Activated T-cell treated with anti-CD3 and anti-CD28 coated beads for 4 hours (primary cell): ENCODE measurements around the gene MGLL.
"Not testable (repeated sequence)": the region's sequence is repeated elsewhere in the genome, so short reads cannot be mapped to it uniquely, and the experiment has no call there.

Experiments used
- DNase-seq: peaks from one replicate; pipeline ENCODE4 v3.0.0-alpha.2; 2020

Gene MGLL

GRCh38 chr3:127684871-127685707 is 137.2 kb downstream of the MGLL start:
- no peak for DNase-seq

- no peak for DNase-seq
Observed at GRCh38 chr3:127682561-127682960, 139.8 kb downstream of the MGLL start.

- DNase-seq, result not testable (repeated sequence)
Observed at GRCh38 chr3:127682175-127682554, 140.2 kb downstream of the MGLL start.

- DNase-seq, result no peak
Observed at GRCh38 chr3:127680798-127681221, 141.5 kb downstream of the MGLL start.

GRCh38 chr3:127680146-127680661 is 142.1 kb downstream of the MGLL start:
- DNase-seq, result no peak

- no peak for DNase-seq
Observed at GRCh38 chr3:127679534-127680145, 142.7 kb downstream of the MGLL start.

GRCh38 chr3:127678611-127679533 is 143.4 kb downstream of the MGLL start:
- DNase-seq, result no peak

GRCh38 chr3:127678315-127678599 is 144.1 kb downstream of the MGLL start:
- no peak for DNase-seq

- DNase-seq, result no peak
Observed at GRCh38 chr3:127677541-127678314, 144.6 kb downstream of the MGLL start.

- no peak for DNase-seq
Observed at GRCh38 chr3:127676921-127677351, 145.4 kb downstream of the MGLL start.

- DNase-seq, result no peak
Observed at GRCh38 chr3:127676456-127676855, 145.9 kb downstream of the MGLL start.

GRCh38 chr3:127675651-127676391 is 146.5 kb downstream of the MGLL start:
- no peak for DNase-seq

- no peak for DNase-seq
Observed at GRCh38 chr3:127674790-127675189, 147.5 kb downstream of the MGLL start.

- no peak for DNase-seq
Observed at GRCh38 chr3:127674101-127674721, 148.1 kb downstream of the MGLL start.

GRCh38 chr3:127673191-127674100 is 148.9 kb downstream of the MGLL start:
- DNase-seq, result peak; percentile 18

GRCh38 chr3:127672429-127673190 is 149.7 kb downstream of the MGLL start, which contains the start of gene ABTB1:
ABTB1 (plus strand) TSS chr3:127672952; CDS start chr3:127673026, 74 bp downstream.
- DNase-seq, result peak; percentile 80

GRCh38 chr3:127671523-127672428 is 150.5 kb downstream of the MGLL start:
- DNase-seq, result peak; percentile 9
